HFF-Myc (cell line): ENCODE measurements around the gene ADAMTSL4.
"Not testable (repeated sequence)": the region's sequence is repeated elsewhere in the genome, so short reads cannot be mapped to it uniquely, and the experiment has no call there.

Experiments
- DNase-seq: peaks from one replicate; pipeline ENCODE4 v3.0.0-alpha.2; 2011; ENCODE audit warnings: low read depth; ENCODE audit errors: extremely low read depth
- H3K4me3 ChIP-seq: replicated peaks from 2 replicates; pipeline ENCODE4 v1.5.1; 2011; ENCODE audit warnings: low read depth, mild to moderate bottlenecking, control low read depth, low read length
- TF ChIP-seq, protein P1 (sequence below): IDR thresholded peaks from 2 replicates; pipeline ENCODE4 v1.5.1; 2012; ENCODE audit warnings: mild to moderate bottlenecking, low read depth, low read length, control low read depth; ENCODE audit errors: missing control alignments

ADAMTSL4 gene

DNA sequence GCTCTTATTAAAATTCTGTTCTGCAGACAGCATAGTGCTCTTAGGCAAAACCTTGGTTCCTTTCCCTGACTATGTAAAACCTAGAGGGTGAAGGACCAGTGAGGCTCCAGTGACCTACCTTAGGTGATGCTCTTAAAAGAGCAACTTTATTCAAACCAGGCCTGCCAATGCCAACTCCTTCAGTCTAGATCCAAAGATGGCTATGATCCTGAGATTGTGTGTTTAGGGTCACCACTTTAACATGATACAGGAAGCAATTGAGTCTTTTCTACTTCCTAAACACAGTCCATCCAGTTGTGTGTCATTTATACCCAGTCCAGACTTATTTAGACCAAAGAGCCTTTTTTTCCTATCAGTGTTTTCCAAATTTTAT lies 19.4 kb downstream of the ADAMTSL4 start:
- TF ChIP-seq, protein P1, sequence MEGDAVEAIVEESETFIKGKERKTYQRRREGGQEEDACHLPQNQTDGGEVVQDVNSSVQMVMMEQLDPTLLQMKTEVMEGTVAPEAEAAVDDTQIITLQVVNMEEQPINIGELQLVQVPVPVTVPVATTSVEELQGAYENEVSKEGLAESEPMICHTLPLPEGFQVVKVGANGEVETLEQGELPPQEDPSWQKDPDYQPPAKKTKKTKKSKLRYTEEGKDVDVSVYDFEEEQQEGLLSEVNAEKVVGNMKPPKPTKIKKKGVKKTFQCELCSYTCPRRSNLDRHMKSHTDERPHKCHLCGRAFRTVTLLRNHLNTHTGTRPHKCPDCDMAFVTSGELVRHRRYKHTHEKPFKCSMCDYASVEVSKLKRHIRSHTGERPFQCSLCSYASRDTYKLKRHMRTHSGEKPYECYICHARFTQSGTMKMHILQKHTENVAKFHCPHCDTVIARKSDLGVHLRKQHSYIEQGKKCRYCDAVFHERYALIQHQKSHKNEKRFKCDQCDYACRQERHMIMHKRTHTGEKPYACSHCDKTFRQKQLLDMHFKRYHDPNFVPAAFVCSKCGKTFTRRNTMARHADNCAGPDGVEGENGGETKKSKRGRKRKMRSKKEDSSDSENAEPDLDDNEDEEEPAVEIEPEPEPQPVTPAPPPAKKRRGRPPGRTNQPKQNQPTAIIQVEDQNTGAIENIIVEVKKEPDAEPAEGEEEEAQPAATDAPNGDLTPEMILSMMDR: no peak
- no peak for DNase-seq
- H3K4me3 ChIP-seq: no peak overlapping the region

DNA sequence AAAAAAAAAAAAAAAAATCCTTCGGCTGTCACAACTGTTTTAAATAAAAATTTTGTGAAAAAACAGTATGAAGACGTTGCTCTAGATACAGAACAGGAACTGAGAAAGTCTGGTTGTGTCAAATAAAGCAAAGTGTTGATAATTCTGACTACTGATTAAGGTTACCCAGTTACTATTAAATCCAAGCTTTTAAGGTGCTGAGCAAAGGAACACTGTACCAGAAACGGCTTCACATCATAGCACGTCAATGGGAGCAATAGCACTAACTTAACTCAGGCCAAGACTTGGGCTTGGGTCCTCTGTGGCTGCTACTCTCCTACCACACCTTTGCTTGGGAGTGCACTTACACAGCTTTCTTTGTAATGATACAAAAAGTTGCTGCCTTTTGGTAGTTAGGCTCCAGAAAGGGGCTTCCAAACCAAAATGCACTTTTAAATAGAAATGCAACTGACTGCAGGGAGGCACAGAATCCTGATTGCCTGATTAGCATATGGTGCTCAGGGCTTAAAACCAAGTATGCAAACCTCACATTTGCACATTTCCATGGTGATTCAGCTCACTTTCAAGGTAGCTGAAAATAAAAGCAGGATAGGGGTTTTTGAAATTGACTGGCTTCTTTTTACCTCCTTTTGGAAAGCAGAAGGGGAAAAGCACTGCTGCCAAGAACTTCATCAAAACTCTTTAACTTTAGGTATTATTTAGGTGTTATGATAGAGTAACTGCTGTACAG lies 23.9 kb downstream of the ADAMTSL4 start:
- TF ChIP-seq, protein P1: no peak
- DNase-seq: no peak
- no peak overlapping the region for H3K4me3 ChIP-seq

DNA sequence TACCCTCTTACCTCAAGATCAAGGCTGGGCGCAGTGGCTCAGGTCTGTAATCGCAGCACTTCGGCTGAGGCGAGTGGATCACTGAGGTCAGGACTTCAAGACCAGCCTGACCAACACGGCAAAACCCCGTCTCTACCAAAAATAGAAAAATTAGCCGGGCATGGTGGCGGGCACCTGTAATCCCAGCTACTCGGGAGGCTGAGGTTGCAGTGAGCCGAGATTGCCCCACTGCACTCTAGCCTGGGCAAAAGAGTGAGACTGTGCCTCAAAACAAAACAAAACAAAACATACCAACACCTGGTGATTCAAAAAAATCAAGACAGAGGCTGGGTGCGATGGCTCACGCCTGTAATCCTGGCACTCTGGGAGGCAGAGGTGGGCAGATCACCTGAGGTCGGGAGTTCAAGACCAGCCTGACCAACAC lies 24.5 kb downstream of the ADAMTSL4 start:
- DNase-seq, H3K4me3 ChIP-seq: not testable (repeated sequence)

DNA sequence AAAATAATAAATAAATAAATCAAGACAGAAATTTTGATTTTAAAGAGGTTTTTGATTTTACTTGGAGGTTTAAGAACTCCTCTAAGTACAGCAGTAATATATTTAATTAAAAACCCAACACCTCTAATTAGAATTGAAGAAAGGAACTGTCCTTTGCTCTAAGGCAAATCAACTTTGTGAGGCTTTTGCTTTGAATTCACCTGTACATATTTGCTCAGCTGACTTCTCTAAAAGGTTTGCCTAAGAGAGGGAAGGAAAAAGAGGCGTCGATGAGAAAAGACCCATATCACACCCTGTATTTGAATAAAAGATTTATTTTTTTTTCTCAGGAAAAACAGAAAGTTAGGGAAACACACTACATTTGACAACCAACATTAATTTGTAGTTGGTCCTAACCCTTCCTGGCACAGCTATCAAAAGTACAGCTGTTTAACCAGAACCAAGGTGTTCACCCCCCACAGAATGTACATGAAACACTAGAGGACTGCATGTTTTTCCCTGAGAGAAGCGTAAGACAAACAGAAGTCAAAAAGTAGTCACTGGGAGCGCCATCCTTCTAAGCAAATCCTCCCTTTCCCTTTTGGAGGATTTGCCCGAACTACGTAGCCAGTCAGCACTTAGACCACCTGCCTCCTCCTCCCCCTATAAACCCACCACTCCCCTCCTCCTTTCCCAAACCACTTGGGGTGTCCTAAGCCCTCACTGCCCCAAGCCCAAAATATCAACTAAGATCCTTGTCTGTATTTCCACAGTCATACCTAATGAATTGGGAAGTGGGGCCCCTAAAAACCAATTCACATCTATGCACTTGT lies 25.3 kb downstream of the ADAMTSL4 start:
- TF ChIP-seq, protein P1: no peak
- DNase-seq: no peak
- H3K4me3 ChIP-seq: peak overlapping the region; percentile 62; the same call in 1 of the 2 replicates

DNA sequence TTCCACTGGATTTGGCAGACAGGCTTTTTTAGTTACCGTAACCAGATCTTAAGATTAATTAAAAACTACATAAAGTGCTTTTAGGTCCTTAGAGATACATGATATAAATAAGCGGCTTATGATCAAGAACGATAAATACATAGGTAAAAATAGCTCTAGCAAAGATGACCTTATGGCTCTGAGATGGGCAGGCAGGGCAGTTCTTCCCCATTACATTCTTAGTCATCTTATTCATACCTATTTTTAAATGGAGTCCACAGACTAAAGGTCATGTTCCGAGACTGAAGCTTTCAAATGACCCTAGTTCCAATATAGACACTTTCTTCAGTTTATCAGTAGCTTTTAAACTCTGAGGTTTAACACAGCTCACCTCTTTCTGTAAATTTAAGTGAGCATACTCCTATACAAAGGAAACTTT lies 25.9 kb downstream of the ADAMTSL4 start:
- H3K4me3 ChIP-seq: peak overlapping the region; percentile 62
- DNase-seq: no peak

DNA sequence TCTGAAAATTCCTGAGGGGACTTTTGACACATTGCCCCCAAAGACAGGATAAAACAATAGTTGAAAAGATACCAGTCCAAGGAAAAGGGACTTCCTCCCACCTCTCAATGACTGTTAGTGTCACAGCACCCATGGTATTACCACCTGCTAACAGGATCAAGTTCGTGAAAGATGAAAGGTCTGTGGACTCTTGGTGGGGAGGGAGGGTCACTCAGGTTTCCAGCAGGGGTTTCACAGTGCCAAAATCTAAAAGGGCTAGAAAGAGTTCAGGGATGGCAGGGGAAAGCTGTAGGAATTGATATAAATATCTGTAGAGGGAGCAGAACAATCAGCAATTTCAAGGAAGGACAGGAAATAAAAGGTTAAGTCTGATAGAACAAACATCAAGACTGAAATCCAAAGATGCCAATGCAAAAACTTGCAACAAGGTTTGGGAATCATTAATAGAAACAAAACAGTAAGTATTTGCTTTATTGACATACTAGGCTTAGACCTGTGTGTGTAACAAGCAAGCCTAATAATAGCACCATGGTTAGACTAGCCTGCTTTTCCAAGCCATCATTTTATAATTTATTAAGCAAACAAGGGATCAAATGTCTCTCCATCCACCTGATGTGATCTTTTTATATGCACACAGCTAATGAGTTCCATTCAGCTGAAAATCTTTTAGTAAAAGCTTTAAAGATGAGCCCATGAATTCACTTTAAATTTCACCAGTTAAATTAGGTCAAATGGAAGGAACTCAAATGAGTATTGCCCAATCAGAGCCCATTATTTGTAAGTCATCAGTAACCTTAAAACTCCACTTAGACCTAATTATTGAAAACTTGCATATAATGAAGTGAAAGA lies 26.5 kb downstream of the ADAMTSL4 start:
- peak overlapping the region; percentile 62 for H3K4me3 ChIP-seq
- DNase-seq: no peak
- TF ChIP-seq, protein P1: no peak

More for the DNA sequence above, 25.9 kb downstream of the ADAMTSL4 start:
- TF ChIP-seq, protein P1: no peak
